ENCODE results near the gene NOL6.

GRCh38 chr9:33464045-33464636 lies 9.6 kb downstream of the NOL6 start:
- TF ChIP-seq SMARCA5 (IDR thresholded peaks at IDR 0.05) = no peak
- TF ChIP-seq POLR2A (IDR thresholded peaks at IDR 0.05; ENCODE audit: low read depth, low read length) = no peak

All from GM12878 (cell line).